Cardiac ventricle fibroblast (primary cell): ENCODE measurements around the gene UMOD. TPM values are rescaled to one million over a fixed set of nuclear protein-coding genes. Genes with fewer than 3 reads are reported as not detected.

Source experiments
- total RNA-seq: library from RNA; depleted of rRNA; stranded (reverse); fragments of >200 nt; gene quantifications from 2 replicates; pipeline ENCODE4 v1.2.3, GENCODE V29; 2015

Gene UMOD
- not detected in 2 replicates for total RNA-seq

GRCh38 chr16:20352615-20353014, at the start of gene UMOD:
Gene UMOD (minus strand): TSS chr16:20352715. CDS start chr16:20350737, 1,978 bp downstream.

GRCh38 chr16:20327444-20328041, 25.0 kb downstream of the UMOD start, which contains the start of gene GP2:
Gene GP2 (minus strand): TSS chr16:20327513. CDS start chr16:20326431, 1,082 bp downstream.

Other genes starting within 250 kb of the UMOD start
- gene GP2, start 25.2 kb downstream of the UMOD start, total RNA-seq = not detected in 2 replicates
- gene PDILT, start 52.0 kb upstream of the UMOD start, total RNA-seq = 0.19 and 1.1 TPM in 2 replicates
- 43.3 and 49.9 TPM in 2 replicates for gene ACSM5, start 56.8 kb upstream of the UMOD start, total RNA-seq
- gene ACSM2A, start 98.8 kb upstream of the UMOD start, total RNA-seq = 0.10 TPM in 1 of 2 replicates, not detected in the other
- gene ACSM2B, start 223.7 kb upstream of the UMOD start, total RNA-seq = not detected in 2 replicates